AG09319 (cell line): ENCODE measurements around the gene HOTAIR.

Experiments
- DNase-seq: peaks from one replicate; pipeline ENCODE4 v3.0.0-alpha.2; 2010; ENCODE audit warnings: low read depth; ENCODE audit errors: extremely low read depth
- TF ChIP-seq, protein P1 (sequence below): IDR thresholded peaks from 2 replicates; pipeline ENCODE4 v1.5.1; 2011; ENCODE audit warnings: low read depth, mild to moderate bottlenecking, inconsistent platforms, low read length, moderate library complexity

The HOTAIR gene

DNA sequence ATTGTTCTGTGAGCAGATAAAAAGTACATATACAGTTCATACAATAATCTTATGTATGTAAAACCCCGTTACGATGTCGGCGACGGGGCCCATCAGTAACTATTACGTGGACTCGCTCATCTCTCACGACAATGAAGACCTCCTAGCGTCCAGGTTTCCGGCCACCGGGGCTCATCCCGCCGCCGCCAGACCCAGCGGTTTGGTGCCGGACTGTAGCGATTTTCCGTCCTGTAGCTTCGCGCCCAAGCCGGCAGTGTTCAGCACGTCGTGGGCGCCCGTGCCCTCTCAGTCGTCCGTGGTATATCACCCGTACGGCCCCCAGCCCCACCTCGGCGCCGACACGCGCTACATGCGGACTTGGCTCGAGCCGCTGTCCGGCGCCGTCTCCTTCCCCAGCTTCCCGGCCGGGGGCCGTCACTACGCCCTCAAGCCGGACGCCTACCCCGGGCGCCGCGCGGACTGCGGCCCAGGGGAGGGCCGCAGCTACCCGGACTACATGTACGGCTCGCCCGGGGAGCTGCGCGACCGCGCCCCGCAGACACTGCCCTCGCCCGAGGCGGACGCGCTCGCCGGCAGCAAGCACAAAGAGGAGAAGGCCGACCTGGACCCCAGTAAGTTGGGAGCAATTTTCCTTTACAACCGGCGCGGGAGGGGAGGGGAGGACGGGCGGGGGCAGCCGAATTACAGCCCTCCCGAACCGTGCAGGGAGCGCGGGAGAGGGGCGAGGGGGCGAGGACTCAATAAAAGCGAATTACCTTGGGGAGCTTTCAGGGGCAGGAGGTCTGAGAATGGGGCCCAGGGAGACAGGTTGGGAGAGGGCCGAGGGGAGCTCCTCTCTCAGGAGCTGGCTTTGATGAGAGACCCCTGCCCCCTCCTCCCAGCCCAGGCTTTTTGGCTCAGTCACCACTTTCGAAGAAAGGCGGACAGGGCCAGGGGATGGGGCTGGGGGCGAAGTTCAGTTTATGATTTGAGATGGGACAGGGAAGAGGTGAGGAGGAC, 25.7 kb upstream of the HOTAIR start, which contains the start of gene HOXC9:
TSS of gene HOXC9 (plus strand) at position 46 of the 999 bp plus-strand sequence. CDS start at position 74, 28 bp downstream.
- TF ChIP-seq, protein P1, sequence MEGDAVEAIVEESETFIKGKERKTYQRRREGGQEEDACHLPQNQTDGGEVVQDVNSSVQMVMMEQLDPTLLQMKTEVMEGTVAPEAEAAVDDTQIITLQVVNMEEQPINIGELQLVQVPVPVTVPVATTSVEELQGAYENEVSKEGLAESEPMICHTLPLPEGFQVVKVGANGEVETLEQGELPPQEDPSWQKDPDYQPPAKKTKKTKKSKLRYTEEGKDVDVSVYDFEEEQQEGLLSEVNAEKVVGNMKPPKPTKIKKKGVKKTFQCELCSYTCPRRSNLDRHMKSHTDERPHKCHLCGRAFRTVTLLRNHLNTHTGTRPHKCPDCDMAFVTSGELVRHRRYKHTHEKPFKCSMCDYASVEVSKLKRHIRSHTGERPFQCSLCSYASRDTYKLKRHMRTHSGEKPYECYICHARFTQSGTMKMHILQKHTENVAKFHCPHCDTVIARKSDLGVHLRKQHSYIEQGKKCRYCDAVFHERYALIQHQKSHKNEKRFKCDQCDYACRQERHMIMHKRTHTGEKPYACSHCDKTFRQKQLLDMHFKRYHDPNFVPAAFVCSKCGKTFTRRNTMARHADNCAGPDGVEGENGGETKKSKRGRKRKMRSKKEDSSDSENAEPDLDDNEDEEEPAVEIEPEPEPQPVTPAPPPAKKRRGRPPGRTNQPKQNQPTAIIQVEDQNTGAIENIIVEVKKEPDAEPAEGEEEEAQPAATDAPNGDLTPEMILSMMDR = no peak
- DNase-seq = no peak

DNA sequence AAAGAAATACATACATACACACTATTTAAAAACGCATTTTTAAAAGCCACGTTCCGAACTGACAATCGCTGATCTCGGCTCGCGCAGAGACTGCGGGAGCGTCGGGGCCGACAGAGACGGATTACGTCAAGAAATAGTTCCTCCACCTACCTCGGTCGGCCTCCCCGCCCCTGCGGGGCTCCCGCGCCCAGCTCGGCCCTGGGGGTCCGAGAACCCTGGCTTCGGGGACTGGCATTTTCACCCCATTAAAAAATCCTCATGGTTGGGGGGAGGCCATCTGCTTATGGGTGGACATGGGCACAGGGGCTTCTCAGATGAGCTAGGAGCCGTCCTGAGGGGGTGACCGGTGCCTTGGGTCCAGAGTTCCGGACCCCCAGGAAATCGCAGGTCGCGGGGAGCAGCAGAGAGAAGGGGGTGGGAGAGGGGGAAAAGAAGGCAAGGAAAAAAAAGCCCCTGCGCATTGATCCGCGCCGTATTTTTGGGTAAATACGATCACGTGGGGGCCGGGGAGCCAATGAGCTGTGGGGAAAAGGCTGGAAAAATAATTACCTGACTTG, 24.9 kb upstream of the HOTAIR start:
- TF ChIP-seq, protein P1 = no peak

DNA sequence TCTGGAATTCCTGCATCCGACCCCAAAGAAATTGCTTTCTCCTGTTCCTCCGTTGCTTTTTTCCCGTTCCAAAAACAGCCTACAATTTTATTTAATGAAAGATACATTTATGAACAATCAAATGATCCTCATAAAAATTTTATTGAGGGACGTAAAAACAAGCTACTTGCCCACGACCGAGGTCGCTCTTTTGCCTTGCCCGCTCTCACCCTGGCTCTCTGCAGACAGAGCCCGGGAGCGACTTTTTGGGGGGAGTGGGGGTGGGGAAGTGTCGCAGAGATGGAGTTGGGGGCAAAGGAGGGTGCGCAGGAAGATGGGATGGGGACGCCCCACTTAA, 24.1 kb upstream of the HOTAIR start:
- TF ChIP-seq, protein P1 = no peak

More for the DNA sequence above, 24.9 kb upstream of the HOTAIR start:
- no peak for DNase-seq

DNA sequence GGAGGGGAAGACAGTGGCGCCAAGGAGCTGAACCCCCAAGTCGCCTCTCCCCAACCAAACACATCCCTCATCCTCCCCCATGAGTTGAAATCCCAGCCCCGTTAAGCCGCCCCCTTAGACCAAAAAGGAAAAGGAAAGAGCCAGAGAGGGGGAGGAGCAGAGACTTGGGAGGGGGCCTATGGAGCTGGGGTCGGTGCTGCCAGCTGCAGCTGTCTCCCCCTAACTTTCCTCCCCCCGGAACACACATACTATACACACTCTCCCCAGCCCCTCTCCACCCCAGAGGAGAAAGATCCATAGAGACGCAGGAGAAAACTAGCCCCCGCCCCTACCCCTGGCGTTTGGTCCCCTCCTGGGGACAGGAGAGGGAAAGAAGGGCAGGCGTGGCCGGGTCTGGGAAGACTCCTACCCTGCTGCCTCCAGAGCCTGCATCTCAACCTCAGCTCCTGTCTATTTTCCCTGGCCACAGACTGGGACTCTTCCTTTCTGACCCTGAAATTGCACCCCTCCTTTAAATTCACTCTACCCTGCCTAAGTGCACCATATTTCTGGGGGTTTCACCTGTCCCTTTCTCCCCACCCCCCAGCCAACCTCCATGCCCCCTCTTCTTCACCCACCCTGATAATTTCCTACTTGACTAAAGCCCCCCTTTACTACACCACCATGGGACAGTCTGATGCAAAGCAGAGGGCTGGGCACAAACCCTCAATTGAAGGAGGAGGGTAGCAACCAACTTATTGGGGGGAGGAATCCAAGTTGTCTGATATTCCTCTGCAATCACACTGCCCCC, 23.6 kb upstream of the HOTAIR start:
- TF ChIP-seq, protein P1 = no peak
- DNase-seq = no peak

More for the DNA sequence above, 24.1 kb upstream of the HOTAIR start:
- no peak for DNase-seq

DNA sequence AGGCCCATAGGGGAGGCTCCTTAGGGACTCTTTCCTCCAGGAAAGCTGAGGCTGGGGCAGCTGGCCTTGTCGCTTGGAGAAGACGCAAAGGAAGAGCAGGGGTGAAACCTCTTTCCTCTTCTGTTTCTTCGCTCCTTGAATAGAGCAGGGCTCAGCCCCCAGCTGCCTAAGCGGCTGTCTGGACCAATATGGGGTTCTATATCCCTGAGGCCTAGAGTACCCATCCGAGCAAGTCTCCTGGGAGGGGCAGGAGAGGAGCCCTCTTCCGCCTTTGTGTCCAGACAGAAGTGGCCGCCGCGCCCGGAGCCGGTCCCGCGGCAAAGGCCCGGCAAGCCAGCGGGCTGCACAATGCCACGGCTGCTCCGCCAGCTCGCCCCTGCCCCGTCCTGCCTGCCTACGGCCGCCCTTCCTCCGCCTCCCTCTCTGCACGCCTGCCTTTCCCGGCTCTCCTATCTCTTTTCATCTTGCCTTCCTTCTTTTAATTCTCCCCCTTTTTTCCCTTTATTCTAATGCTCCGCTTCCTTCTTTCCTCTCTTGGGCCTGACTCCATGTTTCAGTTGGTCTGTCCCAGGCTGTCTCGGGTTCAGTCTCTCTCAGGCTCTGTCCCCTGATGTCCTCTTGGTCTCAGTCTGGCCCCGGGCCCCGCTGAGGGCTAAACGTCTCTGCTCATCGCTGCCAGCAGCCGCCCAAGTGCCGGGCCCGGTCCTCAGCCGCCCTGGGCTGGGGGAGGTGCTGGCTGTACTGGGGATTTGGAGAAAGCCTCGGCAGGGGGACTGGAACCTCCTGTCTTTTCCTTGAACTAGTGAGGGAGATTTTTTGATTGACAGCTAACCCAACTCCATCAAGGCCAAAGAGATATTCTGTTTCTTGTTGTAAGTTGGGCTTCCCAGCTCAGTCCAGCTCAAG, 22.7 kb upstream of the HOTAIR start:
- TF ChIP-seq, protein P1 = no peak
- no peak for DNase-seq
